ENCODE results near the gene PRPS1.
"Not testable (repeated sequence)": the region's sequence is repeated elsewhere in the genome, so short reads cannot be mapped to it uniquely, and the experiment has no call there.

Gene PRPS1

DNA sequence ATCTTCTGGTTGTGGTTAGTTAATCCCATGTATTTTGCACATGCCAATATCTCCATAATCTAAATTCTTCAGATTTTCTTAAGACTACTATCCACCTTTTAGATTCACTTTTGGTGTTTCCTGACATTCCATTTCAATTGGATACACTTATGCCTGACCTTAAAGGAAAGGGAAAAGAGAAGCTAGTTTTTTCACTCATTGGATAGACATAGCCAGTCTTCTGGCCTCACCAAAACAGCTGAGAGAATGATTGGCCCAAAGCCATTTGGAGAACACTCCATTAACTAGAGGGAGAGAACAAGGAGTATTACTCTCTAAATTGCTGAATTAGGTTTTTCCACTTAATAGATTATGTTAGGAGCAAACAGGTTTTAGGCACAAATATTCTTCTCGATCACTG is 4.0 kb downstream of the PRPS1 start:
- DNase-seq = no peak

DNA sequence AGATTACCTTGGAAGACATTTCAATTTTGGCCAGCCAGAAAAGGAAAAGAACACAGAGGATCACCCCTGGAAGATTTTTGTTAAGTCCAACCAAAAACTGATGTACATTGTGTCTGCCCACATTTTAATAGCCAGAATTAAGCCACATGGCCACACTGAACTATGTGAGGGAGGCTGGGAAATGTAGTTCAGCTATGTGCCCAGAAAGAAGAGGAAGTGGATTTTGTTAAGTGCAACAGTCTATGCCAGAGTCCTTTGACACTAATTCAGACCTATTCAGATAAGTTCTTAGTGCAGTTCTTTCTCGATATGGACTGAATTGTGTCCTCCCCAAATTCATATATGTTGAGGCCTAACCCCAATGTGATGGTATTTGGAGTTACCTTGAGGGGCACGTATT is 18.4 kb downstream of the PRPS1 start:
- no peak for DNase-seq

- no peak for DNase-seq
Observed at GRCh38 chrX:107648332-107648731, 20.0 kb downstream of the PRPS1 start.

GRCh38 chrX:107654566-107654871 is 26.2 kb downstream of the PRPS1 start:
- DNase-seq = no peak

DNA sequence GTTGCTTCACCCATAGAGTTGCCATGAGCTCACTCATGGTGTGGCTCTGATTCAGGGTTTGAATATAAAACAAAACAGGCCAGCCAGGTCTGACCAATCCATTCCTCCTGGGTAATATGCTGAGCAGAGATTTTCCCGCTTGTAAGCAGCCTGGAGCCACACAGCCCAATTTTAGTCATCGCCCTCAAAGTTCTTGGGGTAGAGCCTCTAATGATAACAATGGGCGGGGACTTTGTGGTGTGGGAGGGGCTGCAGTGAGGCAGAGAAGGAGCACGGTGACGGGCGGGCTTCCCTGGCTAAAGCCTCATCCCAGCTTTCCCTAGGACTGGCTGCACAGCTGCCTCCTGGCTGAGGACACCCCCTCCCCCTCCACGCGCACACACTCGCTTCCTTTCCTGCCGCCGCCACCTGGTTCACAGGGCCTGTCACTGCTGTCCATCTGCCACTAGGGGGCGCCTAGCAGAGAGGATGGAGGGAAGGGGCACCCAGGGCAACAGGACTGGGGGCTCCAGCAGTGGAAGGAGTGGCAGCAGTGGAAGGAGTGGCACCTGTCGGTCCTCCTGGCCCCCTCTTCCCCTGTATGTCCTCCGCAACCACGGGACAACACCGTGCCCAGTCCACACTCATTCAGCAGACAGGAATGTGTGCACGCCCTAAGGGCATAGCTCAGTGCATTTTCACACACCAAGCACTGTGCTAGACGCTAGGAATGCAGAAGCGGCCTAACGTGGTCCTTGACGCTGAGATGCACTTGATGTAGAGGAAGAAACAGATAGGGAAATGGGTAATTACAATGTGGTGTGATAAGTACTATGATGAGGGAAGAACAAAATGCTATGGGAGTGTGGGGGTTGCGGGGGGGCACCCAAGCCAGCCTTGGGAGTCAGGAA is 26.8 kb downstream of the PRPS1 start:
- peak; percentile 40 for DNase-seq

GRCh38 chrX:107656978-107657377 is 28.7 kb downstream of the PRPS1 start:
- DNase-seq = no peak

DNA sequence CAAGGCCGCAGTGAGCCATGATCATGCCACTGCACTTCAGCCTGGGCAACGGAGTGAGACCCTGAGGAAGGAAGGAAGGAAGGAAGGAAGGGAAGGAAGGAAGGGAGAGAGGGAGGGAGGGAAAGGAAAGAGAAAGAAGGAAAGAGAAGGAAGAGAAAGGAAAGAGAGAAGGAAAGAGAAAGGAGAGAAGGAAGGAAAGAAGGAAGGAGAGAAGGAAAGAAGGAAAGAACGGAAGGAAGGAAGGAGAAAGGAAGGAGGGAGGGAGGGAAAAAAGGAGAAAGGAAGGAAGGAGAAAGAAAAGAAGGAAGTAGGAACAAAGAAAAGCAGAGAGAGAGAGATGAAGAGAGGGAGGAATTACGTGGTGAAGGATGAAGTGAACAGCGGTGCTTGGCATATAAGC is 30.4 kb downstream of the PRPS1 start:
- no peak for DNase-seq

GRCh38 chrX:107659286-107659685 is 31.0 kb downstream of the PRPS1 start:
- DNase-seq = no peak

DNA sequence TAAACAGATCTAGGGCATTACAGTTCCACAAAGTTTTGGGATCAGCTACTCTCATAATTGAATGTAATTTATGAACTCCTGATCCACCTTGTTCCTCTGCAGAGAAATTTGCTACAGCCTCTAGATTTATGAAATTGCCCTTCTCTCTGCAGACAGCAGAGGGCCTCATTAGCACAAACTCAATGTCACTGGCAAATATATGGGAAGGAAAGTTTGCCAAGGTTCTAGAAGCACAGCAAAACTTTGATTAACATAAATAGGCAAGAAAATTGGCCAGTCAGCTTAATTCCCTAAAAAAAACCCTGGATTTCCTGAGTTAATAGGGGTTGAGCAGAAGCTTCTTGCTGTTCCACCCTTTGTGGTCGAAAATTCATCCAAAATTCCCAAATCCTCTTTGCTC is 31.5 kb downstream of the PRPS1 start:
- peak; percentile 7 for DNase-seq

DNA sequence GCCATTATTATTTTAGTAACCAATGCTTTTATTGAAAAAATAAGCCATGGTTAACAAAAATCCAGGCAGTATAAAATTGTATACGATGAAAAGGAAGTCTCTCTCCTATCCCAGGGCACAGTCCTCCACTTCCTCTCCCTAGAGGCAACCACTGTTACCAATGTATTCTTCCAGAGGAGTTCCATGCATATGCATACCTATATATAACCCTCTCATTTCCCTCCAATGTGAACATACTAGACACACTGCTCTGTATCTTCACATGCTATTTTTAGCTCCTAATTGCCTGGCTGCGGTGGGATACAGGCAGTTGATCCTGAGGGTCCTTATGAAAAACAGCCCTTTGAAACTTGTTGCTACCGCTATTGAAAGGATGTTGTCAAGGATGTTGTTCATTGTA is 33.8 kb downstream of the PRPS1 start:
- no peak for DNase-seq

- no peak for DNase-seq
Observed at GRCh38 chrX:107662824-107663223, 34.5 kb downstream of the PRPS1 start.

GRCh38 chrX:107666931-107667330 is 38.6 kb downstream of the PRPS1 start:
- DNase-seq = no peak

DNA sequence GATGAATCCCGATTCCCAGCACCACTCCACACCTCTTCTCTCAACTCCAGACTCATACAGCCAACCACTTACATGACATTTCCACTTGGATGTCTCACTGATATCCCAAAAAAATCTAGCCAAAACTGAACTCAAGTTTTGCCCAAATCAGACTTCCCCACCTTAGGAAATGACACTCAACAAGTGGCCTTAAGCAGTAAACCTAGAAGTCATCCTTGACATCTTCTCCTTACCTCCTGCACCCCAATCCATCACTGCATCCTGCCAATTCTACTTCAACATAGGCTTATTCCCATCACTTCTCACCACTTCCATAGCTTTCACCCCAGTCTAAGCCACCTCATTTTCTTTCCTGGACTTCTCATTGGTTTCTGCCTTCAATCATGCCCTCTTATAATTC is 39.1 kb downstream of the PRPS1 start:
- no peak for DNase-seq

DNA sequence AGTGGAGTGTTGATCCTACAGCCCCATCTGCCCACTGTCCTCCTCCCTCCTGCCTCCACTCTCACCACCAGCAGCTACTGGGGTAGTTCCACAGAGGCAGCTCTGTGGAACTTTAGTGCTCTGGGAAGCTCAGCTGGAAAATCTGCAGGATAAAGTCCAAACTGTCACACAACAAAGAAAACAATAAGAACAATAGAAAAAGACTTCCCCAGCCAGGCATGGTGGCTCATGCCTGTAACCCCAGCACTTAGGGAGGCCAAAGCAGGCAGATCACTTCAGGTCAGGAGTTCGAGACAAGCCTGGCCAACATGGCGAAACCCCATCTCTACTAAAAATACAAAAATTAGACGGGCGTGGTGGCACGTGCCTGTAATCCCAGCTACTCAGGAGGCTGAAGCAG is 40.4 kb downstream of the PRPS1 start:
- not testable (repeated sequence) for DNase-seq

DNA sequence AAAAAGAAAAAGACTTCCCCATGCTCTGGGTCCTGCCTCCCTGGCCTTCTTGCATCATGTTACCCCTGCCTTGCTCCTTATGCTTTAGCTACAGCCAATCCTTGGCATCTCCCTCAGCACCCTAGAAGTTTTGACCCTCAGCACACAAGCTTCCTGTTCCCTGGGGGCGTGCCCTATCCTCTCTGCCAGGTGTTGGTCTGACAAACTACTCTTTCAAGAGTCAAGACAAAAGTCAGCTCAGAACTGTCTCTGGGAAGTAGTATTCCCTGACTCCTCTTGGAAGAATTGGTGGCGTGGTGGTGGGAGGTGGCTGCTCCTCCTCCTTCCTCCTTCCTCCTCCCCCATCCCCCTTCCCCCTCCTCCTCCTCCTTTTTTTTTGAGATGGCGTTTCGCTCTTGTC is 41.0 kb downstream of the PRPS1 start:
- no peak for DNase-seq

GRCh38 chrX:107669885-107670628 is 41.7 kb downstream of the PRPS1 start:
- no peak for DNase-seq

GRCh38 chrX:107671256-107671655 is 42.9 kb downstream of the PRPS1 start:
- not testable (repeated sequence) for DNase-seq

DNA sequence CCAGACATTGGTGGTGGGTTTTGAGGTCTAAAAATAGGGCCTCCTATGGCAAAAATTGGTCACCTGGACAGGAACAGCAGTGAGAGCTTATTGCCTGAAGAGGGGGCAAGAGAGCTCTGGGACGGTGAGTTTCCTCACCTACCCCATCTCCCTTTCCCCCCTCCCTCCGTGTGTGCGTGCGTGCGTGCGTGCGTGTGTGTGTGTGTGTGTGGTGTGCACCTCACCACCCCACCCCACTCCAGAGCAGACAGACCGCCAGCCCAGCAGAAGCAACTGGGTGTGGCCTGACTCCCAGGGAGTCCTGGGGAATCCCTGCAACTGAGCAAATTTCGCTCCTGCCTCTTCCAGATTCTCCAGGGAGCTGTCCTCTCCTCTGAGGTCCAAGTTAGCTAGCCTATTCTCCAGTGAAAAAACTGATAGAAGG is 44.7 kb downstream of the PRPS1 start:
- DNase-seq = peak; percentile 16

DNA sequence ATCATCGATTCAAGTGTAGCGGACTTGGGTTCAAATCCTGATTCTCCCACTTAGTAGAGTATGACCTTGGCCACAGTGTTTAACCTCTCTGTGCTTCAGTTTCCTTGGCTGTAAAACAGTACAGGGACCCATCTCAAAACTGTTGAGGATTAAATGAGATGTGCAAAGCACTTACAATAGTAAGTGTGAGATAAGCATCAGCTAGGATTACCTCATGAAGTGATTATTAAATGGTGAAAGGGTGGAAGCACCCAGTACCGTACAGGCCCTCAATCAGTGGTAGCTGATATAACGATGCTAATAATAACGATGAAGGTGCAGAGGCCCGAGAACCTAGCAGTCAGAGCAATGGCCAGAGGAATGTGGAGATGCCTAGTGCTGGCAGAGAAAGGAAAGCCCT is 45.1 kb downstream of the PRPS1 start:
- DNase-seq = no peak

- DNase-seq = no peak
Observed at GRCh38 chrX:107673933-107674479, 45.7 kb downstream of the PRPS1 start.

- no peak for DNase-seq
Observed at GRCh38 chrX:107674480-107675364, 46.4 kb downstream of the PRPS1 start.

DNA sequence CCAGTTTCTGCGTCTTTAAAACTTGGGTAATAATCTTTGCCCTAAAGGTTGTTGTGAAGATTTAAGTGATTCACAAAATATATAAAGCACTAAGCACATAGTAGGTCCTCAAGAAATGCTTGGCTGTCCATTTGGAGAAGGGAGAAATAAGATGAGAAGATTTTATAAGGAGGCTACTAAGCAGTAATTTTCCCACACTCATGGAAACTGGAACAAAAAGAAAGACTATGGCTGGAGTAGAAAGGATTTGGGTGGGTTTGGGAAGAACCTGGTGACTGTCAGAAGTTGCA is 47.0 kb downstream of the PRPS1 start:
- no peak for DNase-seq

- DNase-seq = no peak
Observed at GRCh38 chrX:107675823-107676555, 47.7 kb downstream of the PRPS1 start.
